Esophagus squamous epithelium (tissue), 4 donors: ENCODE measurements around the gene NLN.

Source experiments
- CTCF ChIP-seq, 6 experiments: fragments of 450-650 bp in 4 of 6; fragments of 200-600 bp in 2 of 6; sonication (generic) in 2 of 6; IDR thresholded peaks; one replicate each; pipeline ENCODE4 v1.5.1; 2016 to 2019; ENCODE audit warnings: antibody characterized with exemption in 6 of 6, mild to moderate bottlenecking in 4 of 6, moderate library complexity in 4 of 6
- POLR2A ChIP-seq, 4 donors: fragments of 450-650 bp; IDR thresholded peaks; one replicate each; pipeline ENCODE4 v1.6.1; 2017; ENCODE audit warnings: antibody characterized with exemption in 4 of 4, mild to moderate bottlenecking in 4 of 4, moderate library complexity in 3 of 4

GRCh38 chr5:65707663-65708062 is 14.3 kb upstream of the NLN start:
- no peak for TF ChIP-seq CTCF (IDR thresholded peaks at IDR 0.05)
- no peak for TF ChIP-seq POLR2A (IDR thresholded peaks at IDR 0.05)
